ENCODE results near the gene KRT3. TPM values are rescaled to one million over a fixed set of nuclear protein-coding genes. Genes with fewer than 3 reads are reported as not detected.
"Not testable (repeated sequence)": the region's sequence is repeated elsewhere in the genome, so short reads cannot be mapped to it uniquely, and the experiment has no call there.

KRT3 gene
- total RNA-seq, 1 donor from 2014 or later = not detected

GRCh38 chr12:52763991-52764390 lies 31.9 kb downstream of the KRT3 start:
- TF ChIP-seq CTCF (IDR thresholded peaks at IDR 0.05; ENCODE audit: insufficient read depth, low read length, poor library complexity, severe bottlenecking) = no peak
- no peak overlapping the region for H3K4me3 ChIP-seq (ENCODE audit: low read depth, low read length)
- H3K36me3 ChIP-seq (ENCODE audit: control insufficient read depth, insufficient read depth, low read length) = no peaks in the 10 kb centered on the region
- no peak for DNase-seq (ENCODE audit: low read depth)
- H3K27me3 ChIP-seq (ENCODE audit: control insufficient read depth, insufficient read depth, low read length) = peaks cover 4% of the 10 kb centered on the region

GRCh38 chr12:52763036-52763659 lies 32.8 kb downstream of the KRT3 start:
- Histone ChIP-seq H3K36me3 (ENCODE audit: control insufficient read depth, insufficient read depth, low read length) (no peaks in the 10 kb centered on the region), H3K27me3 (ENCODE audit: control insufficient read depth, insufficient read depth, low read length) (peaks cover 4% of the 10 kb centered on the region), H3K4me3 (ENCODE audit: low read depth, low read length) (no peak overlapping the region)
- DNase-seq (ENCODE audit: low read depth) = no peak
- no peak for TF ChIP-seq CTCF (IDR thresholded peaks at IDR 0.05; ENCODE audit: insufficient read depth, low read length, poor library complexity, severe bottlenecking)

- H3K27me3 ChIP-seq (ENCODE audit: control insufficient read depth, insufficient read depth, low read length) = peaks cover 4% of the 10 kb centered on the region
- no peaks in the 10 kb centered on the region for H3K36me3 ChIP-seq (ENCODE audit: control insufficient read depth, insufficient read depth, low read length)
- no peak for TF ChIP-seq CTCF (IDR thresholded peaks at IDR 0.05; ENCODE audit: insufficient read depth, low read length, poor library complexity, severe bottlenecking)
- H3K4me3 ChIP-seq (ENCODE audit: low read depth, low read length) = no peak overlapping the region
- no peak for DNase-seq (ENCODE audit: low read depth)
Observed at GRCh38 chr12:52761802-52762201, 34.1 kb downstream of the KRT3 start.

- not testable (repeated sequence) for H3K36me3 ChIP-seq (ENCODE audit: control insufficient read depth, insufficient read depth, low read length); H3K27me3 ChIP-seq (ENCODE audit: control insufficient read depth, insufficient read depth, low read length); H3K4me3 ChIP-seq (ENCODE audit: low read depth, low read length); DNase-seq (ENCODE audit: low read depth)
Observed at GRCh38 chr12:52761218-52761617, 34.7 kb downstream of the KRT3 start.

- TF ChIP-seq CTCF (IDR thresholded peaks at IDR 0.05; ENCODE audit: insufficient read depth, low read length, poor library complexity, severe bottlenecking) = no peak
- H3K27me3 ChIP-seq (ENCODE audit: control insufficient read depth, insufficient read depth, low read length) = peaks cover 10% of the 10 kb centered on the region
- no peaks in the 10 kb centered on the region for H3K36me3 ChIP-seq (ENCODE audit: control insufficient read depth, insufficient read depth, low read length)
- DNase-seq (ENCODE audit: low read depth) = no peak
- H3K4me3 ChIP-seq (ENCODE audit: low read depth, low read length) = no peak overlapping the region
Observed at GRCh38 chr12:52760623-52761022, 35.3 kb downstream of the KRT3 start.

GRCh38 chr12:52759695-52760094 lies 36.2 kb downstream of the KRT3 start:
- no peak for TF ChIP-seq CTCF (IDR thresholded peaks at IDR 0.05; ENCODE audit: insufficient read depth, low read length, poor library complexity, severe bottlenecking)
- no peak overlapping the region for H3K4me3 ChIP-seq (ENCODE audit: low read depth, low read length)
- no peak for DNase-seq (ENCODE audit: low read depth)

More at GRCh38 chr12:52759695-52760094, 36.2 kb downstream of the KRT3 start:
- H3K27me3 ChIP-seq (ENCODE audit: control insufficient read depth, insufficient read depth, low read length) = peaks cover 11% of the 10 kb centered on the region
- no peaks in the 10 kb centered on the region for H3K36me3 ChIP-seq (ENCODE audit: control insufficient read depth, insufficient read depth, low read length)
